Type B pancreatic cell (in vitro differentiated cells): ENCODE results near the gene ZC3HAV1L. TPM values are rescaled to one million over a fixed set of nuclear protein-coding genes. Genes with fewer than 3 reads are reported as not detected.
A peak's percentile ranks its signal among the peaks of the same experiment; 100 is the strongest.
"Not testable (repeated sequence)": the region's sequence is repeated elsewhere in the genome, so short reads cannot be mapped to it uniquely, and the experiment has no call there.

ENCODE experiments used
- DNase-seq: peaks from one replicate; pipeline ENCODE4 v3.0.0; 2021; ENCODE audit warnings: mixed read lengths; ENCODE audit not compliant: unreplicated experiment; ENCODE audit errors: extremely low spot score
- H3K27ac Mint-ChIP-seq: 2 replicates; pipeline ENCODE4 v1.8.0; 2021; ENCODE audit warnings: mild to moderate bottlenecking, mixed read lengths
- H3K27me3 Mint-ChIP-seq: 2 replicates; pipeline ENCODE4 v1.8.0; 2021; ENCODE audit warnings: mixed read lengths
- H3K36me3 Mint-ChIP-seq: 2 replicates; pipeline ENCODE4 v1.8.0; 2021; ENCODE audit warnings: mixed read lengths
- H3K4me1 Mint-ChIP-seq: one replicate; pipeline ENCODE4 v1.8.0; 2021; ENCODE audit warnings: mixed read lengths; ENCODE audit not compliant: unreplicated experiment
- H3K4me3 Mint-ChIP-seq: 2 replicates; pipeline ENCODE4 v1.8.0; 2021; ENCODE audit warnings: mild to moderate bottlenecking, mixed read lengths
- H3K9me3 Mint-ChIP-seq: 2 replicates; pipeline ENCODE4 v1.8.0; 2021; ENCODE audit warnings: mixed read lengths
- total RNA-seq: library from RNA; stranded (reverse); gene quantifications from 2 replicates; pipeline ENCODE4 v1.2.1, GENCODE V29; 2021; ENCODE audit warnings: low replicate concordance
- TF ChIP-seq, protein P1 (sequence below): fragments of 200-600 bp; sonication (generic); conservative IDR thresholded peaks from 2 replicates; pipeline ENCODE4 v1.5.0; 2021; ENCODE audit warnings: antibody characterized with exemption, mild to moderate bottlenecking

Gene ZC3HAV1L
- total RNA-seq, 1 donor from 2014 or later: 3.1 TPM

DNA sequence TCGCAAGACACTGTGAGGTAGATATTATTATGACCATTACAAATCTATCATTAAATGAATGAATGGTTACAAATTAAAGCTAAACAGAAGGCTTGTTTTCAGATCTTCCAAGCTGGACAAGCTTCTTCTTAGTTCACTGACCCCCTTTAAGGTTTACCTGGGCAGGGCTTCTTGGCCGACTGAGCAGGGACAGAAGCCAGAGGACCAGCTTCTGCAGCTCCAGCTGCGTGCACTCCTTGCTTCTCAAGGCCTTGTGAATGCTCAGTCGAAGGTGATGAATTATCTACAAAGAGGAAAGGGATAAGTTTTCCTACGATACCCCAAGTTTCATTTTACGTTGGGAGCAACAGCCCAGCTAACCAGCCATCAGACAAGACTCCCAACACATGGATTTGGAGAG is 9.3 kb downstream of the ZC3HAV1L start:
- TF ChIP-seq, protein P1, sequence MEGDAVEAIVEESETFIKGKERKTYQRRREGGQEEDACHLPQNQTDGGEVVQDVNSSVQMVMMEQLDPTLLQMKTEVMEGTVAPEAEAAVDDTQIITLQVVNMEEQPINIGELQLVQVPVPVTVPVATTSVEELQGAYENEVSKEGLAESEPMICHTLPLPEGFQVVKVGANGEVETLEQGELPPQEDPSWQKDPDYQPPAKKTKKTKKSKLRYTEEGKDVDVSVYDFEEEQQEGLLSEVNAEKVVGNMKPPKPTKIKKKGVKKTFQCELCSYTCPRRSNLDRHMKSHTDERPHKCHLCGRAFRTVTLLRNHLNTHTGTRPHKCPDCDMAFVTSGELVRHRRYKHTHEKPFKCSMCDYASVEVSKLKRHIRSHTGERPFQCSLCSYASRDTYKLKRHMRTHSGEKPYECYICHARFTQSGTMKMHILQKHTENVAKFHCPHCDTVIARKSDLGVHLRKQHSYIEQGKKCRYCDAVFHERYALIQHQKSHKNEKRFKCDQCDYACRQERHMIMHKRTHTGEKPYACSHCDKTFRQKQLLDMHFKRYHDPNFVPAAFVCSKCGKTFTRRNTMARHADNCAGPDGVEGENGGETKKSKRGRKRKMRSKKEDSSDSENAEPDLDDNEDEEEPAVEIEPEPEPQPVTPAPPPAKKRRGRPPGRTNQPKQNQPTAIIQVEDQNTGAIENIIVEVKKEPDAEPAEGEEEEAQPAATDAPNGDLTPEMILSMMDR: no peak
- H3K4me1 Mint-ChIP-seq: no peaks in the 10 kb centered on the region
- peaks cover 4% of the 10 kb centered on the region for H3K36me3 Mint-ChIP-seq
- no peak overlapping the region for H3K27ac Mint-ChIP-seq
- no peak overlapping the region for H3K4me3 Mint-ChIP-seq
- no peaks in the 10 kb centered on the region for H3K9me3 Mint-ChIP-seq
- DNase-seq: no peak
- H3K27me3 Mint-ChIP-seq: no peaks in the 10 kb centered on the region

DNA sequence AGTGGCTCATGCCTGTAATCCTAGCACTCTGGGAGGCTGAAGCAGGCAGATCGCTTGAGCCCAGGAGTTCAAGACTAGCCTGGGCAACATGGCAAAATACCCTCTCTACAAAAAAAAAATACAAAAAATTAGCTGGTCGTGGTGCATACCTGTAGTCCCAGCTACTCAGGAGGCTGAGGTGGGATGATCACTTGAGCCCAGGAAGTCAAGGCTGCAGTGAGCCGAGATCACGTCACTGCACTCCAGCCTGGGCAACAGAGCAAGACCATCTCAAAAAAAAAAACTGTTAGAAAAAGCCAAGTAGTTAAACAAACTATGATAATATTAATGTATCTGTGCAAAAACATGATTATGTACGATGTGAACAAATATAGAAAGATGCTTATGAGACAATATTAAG is 10.0 kb downstream of the ZC3HAV1L start:
- not testable (repeated sequence) for H3K4me1 Mint-ChIP-seq, H3K36me3 Mint-ChIP-seq, H3K27me3 Mint-ChIP-seq, H3K27ac Mint-ChIP-seq, H3K4me3 Mint-ChIP-seq, H3K9me3 Mint-ChIP-seq, DNase-seq

DNA sequence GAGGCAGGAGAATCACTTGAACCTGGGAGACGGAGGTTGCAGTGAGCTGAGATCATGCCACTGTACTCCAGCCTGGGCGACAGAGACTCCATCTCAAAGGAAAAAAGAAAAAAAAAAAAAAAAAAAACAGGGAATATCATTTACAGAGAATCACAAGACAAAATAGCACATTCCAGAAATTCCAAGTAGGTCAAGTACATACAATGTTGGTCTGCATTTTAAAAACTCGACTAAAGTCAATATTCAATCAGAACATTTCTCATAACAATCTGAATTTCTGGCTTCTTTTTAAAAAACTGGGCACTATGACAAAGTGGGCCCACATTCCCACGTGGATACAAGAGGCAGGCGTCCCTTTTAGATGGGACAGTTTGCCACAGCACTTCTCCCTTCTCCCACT is 12.8 kb downstream of the ZC3HAV1L start:
- no peak overlapping the region for H3K27ac Mint-ChIP-seq
- no peak for DNase-seq
- no peaks in the 10 kb centered on the region for H3K9me3 Mint-ChIP-seq
- H3K27me3 Mint-ChIP-seq: no peaks in the 10 kb centered on the region
- H3K4me3 Mint-ChIP-seq: no peak overlapping the region
- no peaks in the 10 kb centered on the region for H3K36me3 Mint-ChIP-seq
- TF ChIP-seq, protein P1: no peak
- H3K4me1 Mint-ChIP-seq: no peaks in the 10 kb centered on the region

DNA sequence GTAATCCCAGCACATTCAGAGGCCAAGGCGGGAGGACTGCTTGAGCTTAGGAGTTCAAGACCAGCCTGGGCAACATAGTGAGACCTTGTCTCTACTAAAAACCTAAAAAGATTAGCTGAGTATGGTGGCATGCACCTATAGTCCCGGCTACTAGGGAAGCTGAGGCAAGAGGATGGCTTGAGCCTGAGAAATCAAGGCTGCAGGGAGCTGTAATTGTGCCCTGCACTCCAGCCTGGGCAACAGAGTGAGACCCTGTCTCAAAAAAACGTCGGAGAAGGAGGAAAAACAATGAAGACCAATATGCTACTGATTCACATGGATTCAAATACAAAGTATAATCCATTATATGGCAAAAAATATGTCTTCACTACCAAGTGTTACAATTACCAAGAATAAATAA is 13.6 kb downstream of the ZC3HAV1L start:
- Mint-ChIP-seq H3K27ac (no peak overlapping the region), H3K4me3 (no peak overlapping the region), H3K27me3 (no peaks in the 10 kb centered on the region), H3K36me3 (no peaks in the 10 kb centered on the region), H3K4me1 (no peaks in the 10 kb centered on the region), H3K9me3 (no peaks in the 10 kb centered on the region)
- DNase-seq: no peak
- TF ChIP-seq, protein P1: no peak

DNA sequence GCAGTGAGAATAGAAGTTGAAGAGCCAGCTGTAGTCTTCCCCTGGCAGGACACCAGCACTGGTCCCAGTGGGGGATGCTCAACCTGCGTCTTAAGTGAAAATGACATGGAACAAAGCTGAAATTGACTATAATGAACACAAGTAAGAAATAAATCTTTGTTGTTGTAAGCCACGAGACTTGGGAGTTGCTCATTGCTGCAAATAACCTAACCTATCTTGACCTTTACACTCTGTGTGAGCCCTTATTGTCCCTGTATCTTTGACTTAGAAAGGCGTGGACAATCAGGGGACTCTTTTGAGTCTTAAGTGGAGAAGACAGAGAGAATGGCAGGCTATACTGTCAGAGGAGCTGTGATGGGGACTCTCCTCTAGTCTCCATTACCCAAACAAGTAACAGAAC is 16.9 kb downstream of the ZC3HAV1L start:
- TF ChIP-seq, protein P1: no peak
- DNase-seq: no peak
- H3K27ac Mint-ChIP-seq: no peak overlapping the region
- H3K4me3 Mint-ChIP-seq: no peak overlapping the region
- no peaks in the 10 kb centered on the region for H3K9me3 Mint-ChIP-seq
- no peaks in the 10 kb centered on the region for H3K36me3 Mint-ChIP-seq
- no peaks in the 10 kb centered on the region for H3K27me3 Mint-ChIP-seq
- H3K4me1 Mint-ChIP-seq: no peaks in the 10 kb centered on the region

DNA sequence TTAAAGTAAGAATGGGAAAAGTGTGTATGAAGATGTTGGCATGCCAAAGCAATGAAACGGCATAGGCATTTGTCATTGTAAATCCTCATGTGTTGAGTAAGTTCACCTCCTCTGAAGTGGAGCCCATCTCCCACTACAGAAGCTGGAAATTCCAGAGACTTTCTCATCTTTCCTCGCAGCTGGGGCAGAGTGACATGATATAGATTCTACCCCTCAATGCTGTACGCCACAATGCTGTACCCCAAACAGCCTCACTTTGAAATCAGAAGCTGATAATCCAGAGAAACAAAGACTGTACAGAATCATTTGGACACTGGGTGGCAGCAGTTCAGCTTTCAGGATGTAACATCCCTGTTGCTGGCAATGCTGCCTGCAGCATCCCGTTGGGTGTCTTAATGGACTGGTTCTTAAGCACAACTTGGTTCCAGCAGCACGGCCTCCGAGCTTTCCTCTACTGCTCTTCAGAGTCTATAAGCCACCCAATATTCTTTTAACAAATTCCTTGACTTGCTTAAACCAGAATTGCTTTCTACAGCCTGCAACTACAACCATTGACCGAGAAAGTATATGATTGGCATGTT is 18.8 kb downstream of the ZC3HAV1L start:
- TF ChIP-seq, protein P1: peak; percentile 77
- H3K27me3 Mint-ChIP-seq: no peaks in the 10 kb centered on the region
- H3K4me1 Mint-ChIP-seq: no peaks in the 10 kb centered on the region
- H3K27ac Mint-ChIP-seq: no peak overlapping the region
- H3K9me3 Mint-ChIP-seq: no peaks in the 10 kb centered on the region
- DNase-seq: no peak
- no peaks in the 10 kb centered on the region for H3K36me3 Mint-ChIP-seq
- H3K4me3 Mint-ChIP-seq: no peak overlapping the region
